AG09319 (cell line): ENCODE data around the gene EMX2.
A peak's percentile ranks its signal among the peaks of the same experiment; 100 is the strongest.

Source experiments
- DNase-seq: peaks from one replicate; pipeline ENCODE4 v3.0.0-alpha.2; 2010; ENCODE audit warnings: low read depth; ENCODE audit errors: extremely low read depth
- CTCF ChIP-seq: IDR thresholded peaks from 2 replicates; pipeline ENCODE4 v1.5.1; 2011; ENCODE audit warnings: low read depth, mild to moderate bottlenecking, inconsistent platforms, low read length, moderate library complexity

Gene EMX2

GRCh38 chr10:117542706-117543224, at the start of gene EMX2:
EMX2 (plus strand) TSS chr10:117542746; CDS start chr10:117543268, 522 bp downstream.
- TF ChIP-seq CTCF = no peak

GRCh38 chr10:117496031-117496430, 46.5 kb upstream of the EMX2 start:
- DNase-seq = no peak
- no peak for TF ChIP-seq CTCF

More at GRCh38 chr10:117542706-117543224, at the start of gene EMX2:
- no peak for DNase-seq

GRCh38 chr10:117496616-117497028, 45.9 kb upstream of the EMX2 start:
- peak; percentile 46 for DNase-seq
- TF ChIP-seq CTCF = peak; percentile 97

- no peak for DNase-seq
- no peak for TF ChIP-seq CTCF
Observed at GRCh38 chr10:117497736-117498135, 44.8 kb upstream of the EMX2 start.

GRCh38 chr10:117499248-117500105, 43.1 kb upstream of the EMX2 start:
- no peak for TF ChIP-seq CTCF
- no peak for DNase-seq

GRCh38 chr10:117500456-117500855, 42.1 kb upstream of the EMX2 start:
- DNase-seq = no peak
- no peak for TF ChIP-seq CTCF

- no peak for TF ChIP-seq CTCF
- DNase-seq = no peak
Observed at GRCh38 chr10:117501460-117502035, 41.0 kb upstream of the EMX2 start.
